B cell (primary cell): ENCODE results near the gene HS3ST2.

Experiments used
- EZH2 ChIP-seq: IDR thresholded peaks from 2 replicates; pipeline ENCODE4 v1.6.1; 2012; ENCODE audit warnings: borderline replicate concordance, low read depth, mild to moderate bottlenecking, moderate library complexity, low read length; ENCODE audit not compliant: insufficient read depth, poor library complexity, severe bottlenecking
- TF ChIP-seq, protein P1 (sequence below): fragments of 200-600 bp; IDR thresholded peaks from one replicate; pipeline ENCODE4 v1.8.0; 2022; ENCODE audit warnings: antibody characterized with exemption, mild to moderate bottlenecking

GRCh38 chr16:22771551-22771950, 42.4 kb upstream of the HS3ST2 start:
- TF ChIP-seq, protein P1, sequence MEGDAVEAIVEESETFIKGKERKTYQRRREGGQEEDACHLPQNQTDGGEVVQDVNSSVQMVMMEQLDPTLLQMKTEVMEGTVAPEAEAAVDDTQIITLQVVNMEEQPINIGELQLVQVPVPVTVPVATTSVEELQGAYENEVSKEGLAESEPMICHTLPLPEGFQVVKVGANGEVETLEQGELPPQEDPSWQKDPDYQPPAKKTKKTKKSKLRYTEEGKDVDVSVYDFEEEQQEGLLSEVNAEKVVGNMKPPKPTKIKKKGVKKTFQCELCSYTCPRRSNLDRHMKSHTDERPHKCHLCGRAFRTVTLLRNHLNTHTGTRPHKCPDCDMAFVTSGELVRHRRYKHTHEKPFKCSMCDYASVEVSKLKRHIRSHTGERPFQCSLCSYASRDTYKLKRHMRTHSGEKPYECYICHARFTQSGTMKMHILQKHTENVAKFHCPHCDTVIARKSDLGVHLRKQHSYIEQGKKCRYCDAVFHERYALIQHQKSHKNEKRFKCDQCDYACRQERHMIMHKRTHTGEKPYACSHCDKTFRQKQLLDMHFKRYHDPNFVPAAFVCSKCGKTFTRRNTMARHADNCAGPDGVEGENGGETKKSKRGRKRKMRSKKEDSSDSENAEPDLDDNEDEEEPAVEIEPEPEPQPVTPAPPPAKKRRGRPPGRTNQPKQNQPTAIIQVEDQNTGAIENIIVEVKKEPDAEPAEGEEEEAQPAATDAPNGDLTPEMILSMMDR, result no peak
- no peak for TF ChIP-seq EZH2
